ENCODE results near the gene TNFSF15. TPM values are rescaled to one million over a fixed set of nuclear protein-coding genes. Genes with fewer than 3 reads are reported as not detected.
A peak's percentile ranks its signal among the peaks of the same experiment; 100 is the strongest.

The TNFSF15 gene
- total RNA-seq: 2.1 and 2.3 TPM in 2 replicates
- long read RNA-seq, full-length matches to known transcripts: 10 of 11 reads
- long read RNA-seq, partial matches to known transcripts: 0 of 11 reads
- long read RNA-seq, other reads (novel, unspliced or antisense): 1 of 11 reads

GRCh38 chr9:114805670-114806525, at the start of gene TNFSF15:
TSS of gene TNFSF15 (minus strand) at chr9:114806039. CDS start at chr9:114806012, 27 bp downstream.
- no peaks in the 10 kb centered on the region for H3K36me3 Mint-ChIP-seq (ENCODE audit: insufficient read depth)
- peak within 1 kb of the TSS; percentile 92 for H3K27ac Mint-ChIP-seq
- TF ChIP-seq CTCF (IDR thresholded peaks at IDR 0.05; ENCODE audit: unreplicated experiment): no peak
- H3K4me1 Mint-ChIP-seq (ENCODE audit: low read depth): peaks cover 43% of the 10 kb centered on the region
- no peaks in the 10 kb centered on the region for H3K9me3 Mint-ChIP-seq (ENCODE audit: low read depth)
- peak; percentile 26 for DNase-seq (ENCODE audit: low spot score, unreplicated experiment)
- H3K27me3 Mint-ChIP-seq: no peaks in the 10 kb centered on the region
- peak within 1 kb of the TSS; percentile 64 for H3K4me3 Mint-ChIP-seq (ENCODE audit: low read depth)

DNA sequence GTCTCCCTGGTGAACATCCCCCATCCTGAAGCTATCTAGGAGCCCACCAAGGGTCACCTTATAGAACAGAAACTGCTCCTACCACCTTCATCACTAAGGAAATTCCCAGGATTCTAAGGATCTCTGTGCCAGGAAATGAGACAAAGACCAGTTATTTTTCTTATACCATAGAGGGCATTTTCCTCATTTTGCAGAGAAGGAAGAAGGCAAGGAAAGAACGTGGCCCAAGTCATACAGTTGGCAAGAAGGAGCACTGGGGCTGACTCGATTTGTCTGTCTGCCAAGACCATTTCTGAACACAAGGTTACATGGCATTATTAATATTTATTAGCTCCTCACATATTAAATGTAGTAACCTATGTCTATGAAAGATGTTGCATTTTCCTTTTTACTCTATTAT, 49.6 kb upstream of the TNFSF15 start:
- Mint-ChIP-seq H3K4me1 (ENCODE audit: low read depth) (peaks cover 3% of the 10 kb centered on the region), H3K4me3 (ENCODE audit: low read depth) (no peak overlapping the region), H3K36me3 (ENCODE audit: insufficient read depth) (no peaks in the 10 kb centered on the region), H3K27me3 (peaks cover 5% of the 10 kb centered on the region), H3K9me3 (ENCODE audit: low read depth) (peaks cover 3% of the 10 kb centered on the region), H3K27ac (no peak overlapping the region)
- no peak for TF ChIP-seq CTCF (IDR thresholded peaks at IDR 0.05; ENCODE audit: unreplicated experiment)
- no peak for DNase-seq (ENCODE audit: low spot score, unreplicated experiment)

GRCh38 chr9:114854736-114855355, 49.0 kb upstream of the TNFSF15 start:
- H3K4me3 Mint-ChIP-seq (ENCODE audit: low read depth): no peak overlapping the region
- H3K4me1 Mint-ChIP-seq (ENCODE audit: low read depth): peaks cover 3% of the 10 kb centered on the region
- H3K36me3 Mint-ChIP-seq (ENCODE audit: insufficient read depth): no peaks in the 10 kb centered on the region
- TF ChIP-seq CTCF (IDR thresholded peaks at IDR 0.05; ENCODE audit: unreplicated experiment): no peak
- H3K9me3 Mint-ChIP-seq (ENCODE audit: low read depth): peaks cover 3% of the 10 kb centered on the region
- DNase-seq (ENCODE audit: low spot score, unreplicated experiment): no peak
- H3K27me3 Mint-ChIP-seq: peaks cover 5% of the 10 kb centered on the region
- no peak overlapping the region for H3K27ac Mint-ChIP-seq

- no peak for DNase-seq (ENCODE audit: low spot score, unreplicated experiment)
- H3K4me3 Mint-ChIP-seq (ENCODE audit: low read depth): no peak overlapping the region
- no peak for TF ChIP-seq CTCF (IDR thresholded peaks at IDR 0.05; ENCODE audit: unreplicated experiment)
- peaks cover 3% of the 10 kb centered on the region for H3K9me3 Mint-ChIP-seq (ENCODE audit: low read depth)
- peaks cover 3% of the 10 kb centered on the region for H3K4me1 Mint-ChIP-seq (ENCODE audit: low read depth)
- H3K27ac Mint-ChIP-seq: no peak overlapping the region
- H3K36me3 Mint-ChIP-seq (ENCODE audit: insufficient read depth): no peaks in the 10 kb centered on the region
- H3K27me3 Mint-ChIP-seq: peaks cover 5% of the 10 kb centered on the region
These were observed 47.4 kb upstream of the TNFSF15 start for GRCh38 chr9:114853071-114853855.

All from progenitor cell of endocrine pancreas (in vitro differentiated cells).